RCC 7860 (cell line): Measurements from ENCODE around the gene MAD1L1.

Experiments
- DNase-seq: peaks from one replicate; pipeline ENCODE4 v3.0.0-alpha.2; 2015; ENCODE audit warnings: low spot score
- FAIRE-seq: peaks from 2 replicates; lab custom pipeline; 2012; peaks lifted over from hg19 to GRCh38; lab: Jason Lieb, UNC

MAD1L1 gene

GRCh38 chr7:1949681-1950055, 283.1 kb downstream of the MAD1L1 start:
- FAIRE-seq, result no peak

GRCh38 chr7:1948887-1949680, 283.7 kb downstream of the MAD1L1 start:
- DNase-seq (no peak), FAIRE-seq (no peak)

More at GRCh38 chr7:1949681-1950055, 283.1 kb downstream of the MAD1L1 start:
- no peak for DNase-seq

- DNase-seq (no peak), FAIRE-seq (no peak)
These were observed 284.4 kb downstream of the MAD1L1 start for GRCh38 chr7:1948301-1948796.

- FAIRE-seq (no peak), DNase-seq (no peak)
These were observed 285.0 kb downstream of the MAD1L1 start for GRCh38 chr7:1947586-1948217.

- FAIRE-seq (no peak), DNase-seq (no peak)
These were observed 285.8 kb downstream of the MAD1L1 start for GRCh38 chr7:1946773-1947450.

GRCh38 chr7:1946025-1946772, 286.5 kb downstream of the MAD1L1 start:
- FAIRE-seq (no peak), DNase-seq (no peak)

- no peak for FAIRE-seq
- DNase-seq, result no peak
These were observed 287.2 kb downstream of the MAD1L1 start for GRCh38 chr7:1945558-1945957.

- no peak for FAIRE-seq
- no peak for DNase-seq
These were observed 288.0 kb downstream of the MAD1L1 start for GRCh38 chr7:1944619-1945210.

- DNase-seq (no peak), FAIRE-seq (no peak)
These were observed 288.7 kb downstream of the MAD1L1 start for GRCh38 chr7:1943933-1944618.

GRCh38 chr7:1943326-1943725, 289.4 kb downstream of the MAD1L1 start:
- no peak for FAIRE-seq

GRCh38 chr7:1942941-1943289, 289.8 kb downstream of the MAD1L1 start:
- FAIRE-seq, result no peak

More at GRCh38 chr7:1943326-1943725, 289.4 kb downstream of the MAD1L1 start:
- DNase-seq, result no peak

GRCh38 chr7:1942243-1942940, 290.4 kb downstream of the MAD1L1 start:
- no peak for FAIRE-seq
- no peak for DNase-seq

More at GRCh38 chr7:1942941-1943289, 289.8 kb downstream of the MAD1L1 start:
- no peak for DNase-seq

- FAIRE-seq (no peak), DNase-seq (no peak)
These were observed 291.1 kb downstream of the MAD1L1 start for GRCh38 chr7:1941464-1942242.

GRCh38 chr7:1940863-1941262, 291.9 kb downstream of the MAD1L1 start:
- FAIRE-seq (no peak), DNase-seq (no peak)

GRCh38 chr7:1940402-1940786, 292.4 kb downstream of the MAD1L1 start:
- DNase-seq, result peak; percentile 53
- no peak for FAIRE-seq

GRCh38 chr7:1939434-1940401, 293.0 kb downstream of the MAD1L1 start:
- DNase-seq, result no peak
- no peak for FAIRE-seq

- no peak for DNase-seq
These were observed 293.8 kb downstream of the MAD1L1 start for GRCh38 chr7:1938788-1939433.

More at GRCh38 chr7:1938788-1939433, 293.8 kb downstream of the MAD1L1 start:
- no peak for FAIRE-seq
